ENCODE results near the gene LRP2. TPM values are rescaled to one million over a fixed set of nuclear protein-coding genes. Genes with fewer than 3 reads are reported as not detected.

LRP2 gene
- total and polyA plus RNA-seq, 2 of the 4 experiments (the other 2 are of a cell fraction): not detected

- ATAC-seq (ENCODE audit: low read depth) (no peak), DNase-seq (no peak)
- Histone ChIP-seq H4K8ac (ENCODE audit: low read depth in 2 of 2, low read length in 2 of 2) (no peak overlapping the region), H3K56ac (ENCODE audit: extremely low read depth, insufficient read depth, low read length) (no peak overlapping the region), H3K4me2 (ENCODE audit: low read depth, low read length) (no peak overlapping the region), H4K20me1 (ENCODE audit: insufficient read depth, low read length) (no peaks in the 10 kb centered on the region), H3K4me3 (ENCODE audit: insufficient read depth, low read depth, low read length) (no peak overlapping the region), H4K91ac (ENCODE audit: insufficient read depth, low read depth, low read length) (no peak overlapping the region), H3K4ac (ENCODE audit: low read depth, low read length) (no peak overlapping the region), H3K9me3 (ENCODE audit: control insufficient read depth, insufficient read depth, low read length) (no peaks in the 10 kb centered on the region), H2BK20ac (ENCODE audit: low read depth, low read length) (no peak overlapping the region), H3K4me1 (ENCODE audit: control insufficient read depth, insufficient read depth, low read length) (no peaks in the 10 kb centered on the region), H3K79me1 (ENCODE audit: low read depth in 1 of 2, low read length in 2 of 2) (no peaks in the 10 kb centered on the region), H2BK5ac (ENCODE audit: low read depth, low read length, poor library complexity, severe bottlenecking) (no peak overlapping the region), H3K27ac (ENCODE audit: insufficient read depth, low read length) (no peak overlapping the region), H2AFZ (replicated peaks; ENCODE audit: low read length, poor library complexity) (no peak overlapping the region), H3K9me1 (ENCODE audit: insufficient read depth, low read length) (no peaks in the 10 kb centered on the region), H2BK15ac (ENCODE audit: low read depth, low read length) (no peak overlapping the region), H3K36me3 (ENCODE audit: control insufficient read depth, insufficient read depth, low read length) (no peaks in the 10 kb centered on the region), H2BK120ac (ENCODE audit: low read depth, low read length) (no peak overlapping the region), H4K5ac (ENCODE audit: low read depth, low read length) (no peak overlapping the region), H2AK9ac (replicated peaks; ENCODE audit: low read depth, low read length, poor library complexity) (no peak overlapping the region), H3K23ac (ENCODE audit: low read depth, low read length) (no peak overlapping the region), H3K27me3 (ENCODE audit: control insufficient read depth, insufficient read depth, low read length) (no peaks in the 10 kb centered on the region), H3K18ac (ENCODE audit: low read depth, low read length) (no peak overlapping the region), H2AK5ac (ENCODE audit: low read depth, low read length) (no peak overlapping the region), H3K14ac (replicated peaks; ENCODE audit: low read depth, low read length) (no peak overlapping the region), H3K9ac (ENCODE audit: low read depth, low read length) (no peak overlapping the region)
- CTCF ChIA-PET: interaction anchor here (1.6 kb wide), 1 partner anchor 15 kb away, joined by 5 read pairs; no protein-coding TSS in a partner anchor
- no TSS peak for BruUV-seq (replicated peaks)
- in situ Hi-C loops (cut with MboI; ENCODE audit: low sequenced_read_pairs) (no loop called here), intact Hi-C loops (cut with micrococcal nuclease) (no loop called here), dilution Hi-C loops (cut with HindIII; ENCODE audit: low sequenced_read_pairs, unreplicated experiment) (no loop called here)
- TF ChIP-seq MXI1 (IDR thresholded peaks at IDR 0.05; ENCODE audit: borderline replicate concordance, low read depth, low read length): no peak
- TF ChIP-seq SMC3 (IDR thresholded peaks at IDR 0.05; ENCODE audit: low read depth, low read length): no peak
- TF ChIP-seq CHD1 (IDR thresholded peaks at IDR 0.05; ENCODE audit: low read depth, low read length): no peak
- no peak for TF ChIP-seq POLR2A (IDR thresholded peaks at IDR 0.05; ENCODE audit: low read depth, low read length)
- TF ChIP-seq RAD21 (IDR thresholded peaks at IDR 0.05; ENCODE audit: low read length): no peak
- TF ChIP-seq BHLHE40 (IDR thresholded peaks at IDR 0.05; ENCODE audit: low read depth, low read length): no peak
- no peak for TF ChIP-seq FOS (IDR thresholded peaks at IDR 0.05; ENCODE audit: low read depth, low read length)
- no peak for TF ChIP-seq CTCF (conservative IDR thresholded peaks at IDR 0.05; ENCODE audit: low read depth, low read length)
- no peak for TF ChIP-seq CEBPB (IDR thresholded peaks at IDR 0.05; ENCODE audit: low read depth, low read length)
- no peak for TF ChIP-seq ELK1 (IDR thresholded peaks at IDR 0.05; ENCODE audit: borderline replicate concordance, low read depth, low read length)
- TF ChIP-seq USF2 (IDR thresholded peaks at IDR 0.05; ENCODE audit: low read depth, low read length): no peak
- TF ChIP-seq MAFK (IDR thresholded peaks at IDR 0.05; ENCODE audit: low read depth, low read length): no peak
- no peak for TF ChIP-seq RFX5 (IDR thresholded peaks at IDR 0.05; ENCODE audit: low read depth, low read length)
- no peak for TF ChIP-seq MAZ (IDR thresholded peaks at IDR 0.05; ENCODE audit: borderline replicate concordance, low read depth, low read length)
- no peak for TF ChIP-seq RCOR1 (IDR thresholded peaks at IDR 0.05; ENCODE audit: insufficient replicate concordance, low read length)
- TF ChIP-seq NFE2L2 (IDR thresholded peaks at IDR 0.05; ENCODE audit: low read depth, low read length): no peak
- WGBS, 2 experiments (ENCODE audit: extremely low coverage in 2 of 2, insufficient read length in 1 of 2): no CpG with 5 or more reads among the region's 2 CpGs
- POLR2A ChIA-PET (ENCODE audit: unreplicated experiment): no interaction called here
Measured at GRCh38 chr2:169116327-169116726, 246.0 kb downstream of the LRP2 start.
